GM20000 (cell line): ENCODE data around the gene CNMD.
A peak's percentile ranks its signal among the peaks of the same experiment; 100 is the strongest.

Experiments
- DNase-seq: peaks from one replicate; pipeline ENCODE4 v3.0.0; 2012; ENCODE audit warnings: low spot score
- TF ChIP-seq, protein P1 (sequence below): IDR thresholded peaks from 2 replicates; pipeline ENCODE4 v1.5.1; 2012; ENCODE audit warnings: mild to moderate bottlenecking, control low read depth; ENCODE audit errors: extremely low read depth, missing control alignments

Gene CNMD

DNA sequence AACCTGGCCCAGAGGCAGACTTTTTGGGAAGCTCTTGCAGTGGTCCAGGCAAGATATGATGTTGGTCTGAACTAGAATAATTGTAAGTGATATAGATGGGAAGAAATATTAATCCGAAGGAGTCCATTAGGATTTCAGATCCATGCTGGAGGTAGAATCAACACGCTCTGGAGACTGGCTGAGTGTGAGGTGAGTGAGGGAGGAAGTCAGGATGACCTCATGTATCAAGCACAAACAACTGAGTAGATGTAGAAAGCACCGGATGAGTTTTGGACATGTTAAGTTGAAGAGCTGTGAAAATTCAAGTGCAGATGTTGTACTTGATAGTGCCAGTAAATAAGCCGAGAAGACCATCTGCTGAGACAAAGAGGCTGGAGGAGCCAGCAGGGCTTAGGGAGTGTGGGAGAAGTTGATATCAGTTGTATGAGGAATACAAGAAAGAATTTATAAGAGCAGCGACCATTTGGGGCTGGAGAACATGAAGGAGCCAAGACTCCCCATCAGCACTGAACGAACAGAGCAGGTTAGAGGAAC lies 5.3 kb upstream of the CNMD start:
- DNase-seq: no peak
- TF ChIP-seq, protein P1, sequence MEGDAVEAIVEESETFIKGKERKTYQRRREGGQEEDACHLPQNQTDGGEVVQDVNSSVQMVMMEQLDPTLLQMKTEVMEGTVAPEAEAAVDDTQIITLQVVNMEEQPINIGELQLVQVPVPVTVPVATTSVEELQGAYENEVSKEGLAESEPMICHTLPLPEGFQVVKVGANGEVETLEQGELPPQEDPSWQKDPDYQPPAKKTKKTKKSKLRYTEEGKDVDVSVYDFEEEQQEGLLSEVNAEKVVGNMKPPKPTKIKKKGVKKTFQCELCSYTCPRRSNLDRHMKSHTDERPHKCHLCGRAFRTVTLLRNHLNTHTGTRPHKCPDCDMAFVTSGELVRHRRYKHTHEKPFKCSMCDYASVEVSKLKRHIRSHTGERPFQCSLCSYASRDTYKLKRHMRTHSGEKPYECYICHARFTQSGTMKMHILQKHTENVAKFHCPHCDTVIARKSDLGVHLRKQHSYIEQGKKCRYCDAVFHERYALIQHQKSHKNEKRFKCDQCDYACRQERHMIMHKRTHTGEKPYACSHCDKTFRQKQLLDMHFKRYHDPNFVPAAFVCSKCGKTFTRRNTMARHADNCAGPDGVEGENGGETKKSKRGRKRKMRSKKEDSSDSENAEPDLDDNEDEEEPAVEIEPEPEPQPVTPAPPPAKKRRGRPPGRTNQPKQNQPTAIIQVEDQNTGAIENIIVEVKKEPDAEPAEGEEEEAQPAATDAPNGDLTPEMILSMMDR: no peak

DNA sequence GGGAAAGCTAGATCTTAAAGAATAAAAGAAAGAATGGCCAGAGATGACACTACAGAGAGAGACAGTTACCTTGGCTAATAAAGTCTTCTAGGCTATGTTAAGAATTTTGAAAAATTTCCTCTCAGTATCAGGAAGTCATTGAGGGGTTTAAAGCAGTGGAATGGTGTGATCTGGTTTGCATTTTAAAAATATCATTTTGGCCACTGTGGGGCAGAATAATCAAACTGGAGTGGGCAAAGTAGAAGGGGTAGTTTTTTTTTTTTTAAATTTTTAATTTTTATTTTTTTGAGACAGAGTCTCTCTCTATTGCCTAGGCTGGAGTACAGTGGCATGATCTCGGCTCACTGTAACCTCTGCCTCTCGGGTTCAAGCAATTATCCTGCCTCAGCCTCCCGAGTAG lies 4.4 kb upstream of the CNMD start:
- DNase-seq: no peak
- TF ChIP-seq, protein P1: no peak

DNA sequence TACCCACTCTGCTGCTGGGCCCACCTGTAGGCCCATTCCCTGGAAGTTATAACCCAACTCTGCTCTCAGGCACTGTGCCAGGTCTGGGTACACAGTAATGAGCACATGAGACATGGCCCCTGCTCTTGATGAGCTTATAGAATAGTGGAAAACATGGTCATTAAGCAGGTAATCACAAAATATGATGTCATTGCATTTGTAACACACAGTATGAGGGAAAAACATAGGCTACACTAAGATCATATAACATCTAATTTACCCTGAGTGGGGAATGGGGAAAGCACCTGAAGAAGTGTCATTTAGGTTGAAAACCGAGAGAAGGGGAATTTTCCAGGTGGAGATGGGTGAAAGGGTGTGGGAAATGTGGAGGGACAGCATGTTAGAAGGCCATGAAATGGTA lies 3.9 kb upstream of the CNMD start:
- TF ChIP-seq, protein P1: no peak
- no peak for DNase-seq

DNA sequence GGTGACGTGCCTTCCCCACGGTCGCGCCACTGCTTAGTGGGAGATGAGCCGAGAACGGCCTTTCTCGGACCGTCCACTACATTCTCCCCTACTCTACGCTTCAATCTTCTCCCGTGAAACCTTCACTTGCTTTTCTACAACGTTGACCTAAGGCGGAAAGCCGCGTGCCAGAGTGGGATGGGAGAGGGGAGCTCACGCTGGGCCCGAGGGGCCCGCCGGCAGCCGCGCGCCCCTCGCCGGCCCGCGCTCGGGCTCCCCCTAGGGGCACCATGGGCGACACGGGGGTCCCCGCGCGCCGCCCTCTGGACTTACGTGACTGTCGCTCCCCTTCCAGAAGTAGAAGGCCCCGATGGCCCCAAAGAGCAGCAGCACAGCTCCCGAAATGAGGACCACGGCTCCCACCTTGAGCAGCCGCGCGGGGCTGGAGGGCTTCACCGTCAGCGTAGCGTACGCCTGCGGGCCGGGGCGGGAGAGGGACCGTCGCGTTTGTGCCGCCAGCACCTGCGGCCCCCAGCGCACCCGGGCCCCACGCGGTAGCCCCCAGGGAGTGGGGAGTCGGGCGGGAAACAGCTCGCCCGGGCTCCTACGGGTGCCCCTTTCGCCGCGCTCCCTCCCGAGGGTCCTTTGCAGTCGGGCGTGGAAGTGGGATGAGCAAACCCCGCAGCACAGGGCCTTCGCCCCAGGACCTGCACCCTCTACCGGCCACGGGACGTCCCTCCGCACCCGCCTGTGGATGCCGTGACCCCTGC lies 727 bp downstream of the CNMD start:
- DNase-seq: peak; percentile 80
- TF ChIP-seq, protein P1: peak; percentile 58

DNA sequence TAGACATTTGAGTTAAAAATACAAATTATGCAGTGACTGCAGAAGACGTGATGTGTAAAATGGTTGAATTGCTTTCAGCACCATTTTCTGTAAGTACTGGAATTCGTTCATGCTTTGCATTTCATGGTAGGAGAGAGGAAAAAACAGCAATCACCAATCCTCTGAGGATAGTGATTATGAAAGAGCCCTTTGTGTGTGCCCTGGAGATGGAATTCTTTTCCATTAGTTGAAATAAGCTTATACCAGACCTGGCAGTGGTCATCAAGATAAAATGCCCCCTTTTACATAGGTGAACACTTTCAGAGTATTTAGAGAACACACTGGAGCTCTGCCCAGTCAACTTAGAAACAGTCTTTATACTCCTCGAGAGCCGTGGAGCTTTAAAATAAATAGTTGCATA lies 1.7 kb downstream of the CNMD start:
- TF ChIP-seq, protein P1: no peak
- no peak for DNase-seq

DNA sequence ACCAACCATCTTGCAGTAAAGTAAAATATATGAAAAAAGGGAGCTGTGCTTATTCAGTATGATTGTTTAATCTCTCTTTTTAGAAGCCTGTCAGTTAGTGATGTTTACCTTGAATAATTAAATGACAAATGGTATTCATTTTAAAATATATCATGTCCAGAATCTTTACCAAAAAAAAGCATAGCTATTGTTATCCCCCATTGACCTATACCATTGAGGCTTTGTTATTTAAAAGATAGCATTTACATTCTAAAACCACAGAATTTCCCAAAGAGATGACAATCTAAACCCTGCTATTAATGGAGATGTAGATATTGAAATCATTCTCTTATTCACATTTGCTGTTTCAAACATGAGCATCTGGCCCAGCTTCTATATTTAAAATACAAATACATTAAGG lies 2.2 kb downstream of the CNMD start:
- DNase-seq: no peak
- TF ChIP-seq, protein P1: no peak

DNA sequence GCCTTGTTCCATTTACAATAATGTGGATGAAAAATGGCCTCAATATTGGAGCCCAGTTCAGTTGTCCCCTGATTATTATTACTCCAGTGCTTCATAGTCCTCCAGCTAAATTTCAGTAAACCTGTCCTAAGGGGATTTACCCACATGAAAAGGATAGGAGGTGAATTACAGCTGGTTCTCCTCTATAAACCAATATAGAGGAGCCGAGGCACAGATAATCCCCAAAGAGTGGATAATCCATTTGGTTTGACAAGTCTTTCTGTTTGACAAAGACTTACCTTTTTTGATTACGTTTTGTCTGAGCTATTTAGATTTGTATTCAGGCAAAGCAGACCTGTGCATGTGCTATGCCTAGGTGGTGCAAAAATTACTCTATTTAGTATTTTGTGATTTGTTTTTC lies 2.7 kb downstream of the CNMD start:
- DNase-seq: no peak
- TF ChIP-seq, protein P1: no peak
